IPS DF 6.9 (cell line): Measurements from ENCODE around the gene SHISAL1.
"Not testable (repeated sequence)": the region's sequence is repeated elsewhere in the genome, so short reads cannot be mapped to it uniquely, and the experiment has no call there.

Source experiments
- DNase-seq: peaks from one replicate; pipeline ENCODE4 v3.0.0-alpha.2; 2013; ENCODE audit warnings: low read depth, low spot score
- H3K27ac ChIP-seq: one replicate; pipeline ENCODE4 v1.5.1; 2013; ENCODE audit warnings: low read length, control low read depth
- H3K27me3 ChIP-seq: 2 replicates; pipeline ENCODE4 v1.6.1; 2013; ENCODE audit warnings: mild to moderate bottlenecking, low read length; ENCODE audit not compliant: control insufficient read depth, insufficient read depth
- H3K36me3 ChIP-seq: 2 replicates; pipeline ENCODE4 v1.6.1; 2013; ENCODE audit warnings: low read length; ENCODE audit not compliant: control insufficient read depth, insufficient read depth
- H3K4me1 ChIP-seq: 2 replicates; pipeline ENCODE4 v1.6.1; 2013; ENCODE audit warnings: low read length; ENCODE audit not compliant: control insufficient read depth, insufficient read depth
- H3K4me3 ChIP-seq: 2 replicates; pipeline ENCODE4 v1.5.1; 2013; ENCODE audit warnings: mild to moderate bottlenecking, low read length
- H3K9me3 ChIP-seq: 2 replicates; pipeline ENCODE4 v1.6.1; 2013; ENCODE audit warnings: low read length, inconsistent platforms; ENCODE audit not compliant: control insufficient read depth, insufficient read depth
- WGBS: extraction: QIAGEN DNeasy Blood & Tissue Kit; methylation state at CpG from one replicate; pipeline ENCODE4 v1.1.7; 2013; ENCODE audit warnings: mixed read lengths, missing lambda C conversion rate; ENCODE audit not compliant: insufficient read length, insufficient coverage; 5-methylcytosine and 5-hydroxymethylcytosine counted together

The SHISAL1 gene

GRCh38 chr22:44326491-44326885 lies 13.7 kb upstream of the SHISAL1 start:
- Histone ChIP-seq H3K27ac (no peak overlapping the region), H3K9me3 (no peaks in the 10 kb centered on the region), H3K4me3 (no peak overlapping the region), H3K27me3 (peaks cover 4% of the 10 kb centered on the region; the same call in 1 of the 2 replicates), H3K4me1 (peaks cover 7% of the 10 kb centered on the region), H3K36me3 (no peaks in the 10 kb centered on the region)
- no peak for DNase-seq
- WGBS: no CpG with 5 or more reads among the region's 7 CpGs

- H3K27me3 ChIP-seq: peaks cover 4% of the 10 kb centered on the region; the same call in 1 of the 2 replicates
- no peak overlapping the region for H3K27ac ChIP-seq
- WGBS: no CpG with 5 or more reads among the region's 25 CpGs
- H3K4me1 ChIP-seq: peaks cover 7% of the 10 kb centered on the region
- no peaks in the 10 kb centered on the region for H3K36me3 ChIP-seq
- H3K4me3 ChIP-seq: no peak overlapping the region
- DNase-seq: no peak
- H3K9me3 ChIP-seq: no peaks in the 10 kb centered on the region
These were observed 13.2 kb upstream of the SHISAL1 start for GRCh38 chr22:44325718-44326490.

GRCh38 chr22:44323140-44323790 lies 10.5 kb upstream of the SHISAL1 start:
- no CpG with 5 or more reads among the region's 1 CpG for WGBS

DNA sequence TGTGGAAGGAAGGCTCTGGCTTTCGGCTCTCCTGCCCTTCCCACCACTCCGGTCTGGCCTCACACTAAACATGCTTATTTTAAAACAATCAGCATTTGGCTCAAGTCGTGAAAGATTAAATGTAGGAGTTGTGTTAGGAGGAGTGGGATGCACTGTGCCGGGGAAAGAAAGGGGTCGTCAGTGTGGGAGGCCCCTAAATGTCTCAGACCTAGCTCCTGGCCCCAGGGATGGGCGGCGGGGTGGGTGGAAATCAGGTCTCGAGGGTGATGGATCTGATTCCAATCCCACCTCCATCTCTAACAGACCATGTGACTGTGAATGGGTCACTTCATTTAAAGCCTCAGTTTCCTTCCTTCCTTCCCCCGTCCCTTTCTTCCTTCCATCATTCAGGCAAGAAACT lies 6.9 kb upstream of the SHISAL1 start:
- DNase-seq: no peak
- no CpG with 5 or more reads among the region's 9 CpGs for WGBS
- Histone ChIP-seq H3K9me3 (no peaks in the 10 kb centered on the region), H3K36me3 (no peaks in the 10 kb centered on the region), H3K4me3 (no peak overlapping the region), H3K27me3 (no peaks in the 10 kb centered on the region), H3K4me1 (no peaks in the 10 kb centered on the region), H3K27ac (no peak overlapping the region)

More at GRCh38 chr22:44323140-44323790, 10.5 kb upstream of the SHISAL1 start:
- not testable (repeated sequence) for H3K4me1 ChIP-seq, H3K27me3 ChIP-seq, H3K9me3 ChIP-seq, H3K4me3 ChIP-seq, H3K27ac ChIP-seq, DNase-seq, H3K36me3 ChIP-seq

GRCh38 chr22:44318751-44319150 lies 6.0 kb upstream of the SHISAL1 start:
- Histone ChIP-seq H3K36me3 (no peaks in the 10 kb centered on the region), H3K27me3 (no peaks in the 10 kb centered on the region), H3K27ac (no peak overlapping the region), H3K9me3 (no peaks in the 10 kb centered on the region), H3K4me1 (no peaks in the 10 kb centered on the region), H3K4me3 (no peak overlapping the region)
- no peak for DNase-seq
- WGBS: no CpG with 5 or more reads among the region's 9 CpGs

- H3K27ac ChIP-seq: no peak overlapping the region
- no peak overlapping the region for H3K4me3 ChIP-seq
- H3K9me3 ChIP-seq: no peaks in the 10 kb centered on the region
- no peaks in the 10 kb centered on the region; the same call in 1 of the 2 replicates for H3K36me3 ChIP-seq
- no peak for DNase-seq
- H3K27me3 ChIP-seq: no peaks in the 10 kb centered on the region
- no peaks in the 10 kb centered on the region for H3K4me1 ChIP-seq
- WGBS: no CpG with 5 or more reads among the region's 17 CpGs
These were observed 5.3 kb upstream of the SHISAL1 start for GRCh38 chr22:44317886-44318637.

DNA sequence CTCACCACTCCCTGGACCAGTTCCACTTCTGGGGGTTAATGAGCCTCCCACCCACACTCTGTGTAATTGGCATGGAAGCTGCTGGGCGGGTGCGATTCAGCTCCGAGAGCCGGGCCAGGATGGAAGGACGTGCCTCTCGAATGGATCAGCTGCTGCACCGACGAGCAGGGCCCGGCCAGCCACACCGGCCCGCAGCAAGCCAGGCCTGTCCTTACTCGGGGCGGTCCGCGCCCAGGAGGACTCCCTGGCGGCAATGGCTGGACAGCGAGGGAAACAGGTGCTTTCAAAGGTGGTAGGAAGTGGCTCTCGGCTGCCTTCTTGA lies 4.3 kb upstream of the SHISAL1 start:
- Histone ChIP-seq H3K4me1 (peaks cover 2% of the 10 kb centered on the region; the same call in 1 of the 2 replicates), H3K36me3 (no peaks in the 10 kb centered on the region; the same call in 1 of the 2 replicates), H3K4me3 (no peak overlapping the region), H3K9me3 (no peaks in the 10 kb centered on the region), H3K27me3 (no peaks in the 10 kb centered on the region), H3K27ac (no peak overlapping the region)
- no peak for DNase-seq
- WGBS: no CpG with 5 or more reads among the region's 18 CpGs

DNA sequence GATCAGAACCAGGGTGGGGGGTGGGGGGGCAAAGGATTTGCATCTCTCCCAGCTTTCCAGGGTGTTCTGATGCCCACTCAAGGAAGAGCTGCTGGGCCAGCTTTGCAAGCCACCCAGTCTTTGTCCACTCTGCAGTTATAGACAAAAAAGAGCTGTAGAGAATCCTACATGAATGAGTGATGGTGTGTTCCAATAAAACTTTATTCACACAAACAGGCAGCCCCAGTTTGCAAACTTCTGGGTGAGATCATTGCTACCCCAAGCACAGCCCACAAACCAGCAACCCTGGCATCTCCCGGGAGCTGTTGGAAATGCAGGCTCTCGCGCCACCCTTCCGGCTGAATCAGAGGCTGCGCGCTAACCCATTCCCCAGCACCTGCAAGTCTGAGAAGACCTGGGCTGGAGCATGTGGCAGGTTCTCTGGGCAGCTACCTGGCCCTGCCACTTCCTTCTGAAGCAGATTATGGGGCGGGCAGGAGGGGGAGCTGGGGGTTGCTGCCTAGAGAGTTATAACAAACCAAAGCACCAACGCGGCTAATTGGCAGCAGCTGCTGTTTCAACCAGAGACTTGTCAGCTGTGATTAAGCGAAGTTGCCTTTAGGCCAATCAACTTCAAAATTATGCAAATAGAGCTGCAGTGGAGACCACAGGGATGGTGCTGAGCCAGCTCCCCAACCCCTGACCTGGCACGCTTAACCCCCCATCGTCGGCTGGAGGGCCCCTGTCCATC lies 3.8 kb upstream of the SHISAL1 start:
- peaks cover 2% of the 10 kb centered on the region; the same call in 1 of the 2 replicates for H3K4me1 ChIP-seq
- no peak for DNase-seq
- H3K9me3 ChIP-seq: no peaks in the 10 kb centered on the region
- no CpG with 5 or more reads among the region's 13 CpGs for WGBS
- no peaks in the 10 kb centered on the region for H3K27me3 ChIP-seq
- no peak overlapping the region for H3K27ac ChIP-seq
- H3K4me3 ChIP-seq: no peak overlapping the region
- H3K36me3 ChIP-seq: no peaks in the 10 kb centered on the region; the same call in 1 of the 2 replicates

DNA sequence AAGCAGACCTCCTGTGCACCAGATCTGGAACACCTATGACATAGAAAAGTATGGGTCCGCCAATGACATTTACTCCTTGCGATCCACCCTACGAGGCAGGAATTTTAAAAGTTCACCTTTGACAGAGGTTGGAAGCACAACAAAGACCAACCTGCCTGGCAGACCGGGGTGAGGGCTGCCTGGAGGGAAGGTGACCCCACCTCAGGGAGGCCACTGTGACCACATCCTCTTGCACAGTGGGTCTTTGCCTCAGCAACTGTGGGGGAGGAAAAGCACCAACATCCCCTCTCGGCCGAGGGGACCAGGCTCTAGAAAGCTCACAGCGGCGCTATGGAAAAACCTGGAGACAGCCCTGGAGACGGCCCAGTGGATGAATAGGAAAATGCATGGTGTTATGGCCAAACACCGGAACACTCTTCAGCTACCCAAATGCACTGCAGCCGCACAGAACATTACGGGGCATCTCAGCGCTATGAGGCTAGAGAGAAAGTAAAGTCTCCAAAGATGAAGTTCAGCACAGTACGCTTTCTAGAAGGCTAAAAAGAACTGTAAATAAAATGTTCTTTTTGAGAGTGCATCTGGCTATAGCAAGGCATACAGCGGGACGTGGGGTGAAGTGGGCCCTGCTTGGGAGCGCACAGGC lies 1.8 kb upstream of the SHISAL1 start:
- Histone ChIP-seq H3K9me3 (no peaks in the 10 kb centered on the region), H3K27ac (no peak overlapping the region), H3K27me3 (no peaks in the 10 kb centered on the region), H3K4me3 (no peak overlapping the region), H3K4me1 (peaks cover 2% of the 10 kb centered on the region; the same call in 1 of the 2 replicates), H3K36me3 (no peaks in the 10 kb centered on the region; the same call in 1 of the 2 replicates)
- DNase-seq: no peak
- no CpG with 5 or more reads among the region's 17 CpGs for WGBS
